Measurements from ENCODE around the gene TMPRSS9. TPM values are rescaled to one million over a fixed set of nuclear protein-coding genes. Genes with fewer than 3 reads are reported as not detected.

The TMPRSS9 gene
- total RNA-seq, 1 experiment from 2014 or later, result not detected

GRCh38 chr19:2323707-2324106 is 36.4 kb upstream of the TMPRSS9 start:
- POLR2A ChIA-PET (ENCODE audit: low non-redundant PET), result no interaction called here
- H3K27ac ChIP-seq (ENCODE audit: low read depth, low read length, poor library complexity, severe bottlenecking), result no peak overlapping the region

DNA sequence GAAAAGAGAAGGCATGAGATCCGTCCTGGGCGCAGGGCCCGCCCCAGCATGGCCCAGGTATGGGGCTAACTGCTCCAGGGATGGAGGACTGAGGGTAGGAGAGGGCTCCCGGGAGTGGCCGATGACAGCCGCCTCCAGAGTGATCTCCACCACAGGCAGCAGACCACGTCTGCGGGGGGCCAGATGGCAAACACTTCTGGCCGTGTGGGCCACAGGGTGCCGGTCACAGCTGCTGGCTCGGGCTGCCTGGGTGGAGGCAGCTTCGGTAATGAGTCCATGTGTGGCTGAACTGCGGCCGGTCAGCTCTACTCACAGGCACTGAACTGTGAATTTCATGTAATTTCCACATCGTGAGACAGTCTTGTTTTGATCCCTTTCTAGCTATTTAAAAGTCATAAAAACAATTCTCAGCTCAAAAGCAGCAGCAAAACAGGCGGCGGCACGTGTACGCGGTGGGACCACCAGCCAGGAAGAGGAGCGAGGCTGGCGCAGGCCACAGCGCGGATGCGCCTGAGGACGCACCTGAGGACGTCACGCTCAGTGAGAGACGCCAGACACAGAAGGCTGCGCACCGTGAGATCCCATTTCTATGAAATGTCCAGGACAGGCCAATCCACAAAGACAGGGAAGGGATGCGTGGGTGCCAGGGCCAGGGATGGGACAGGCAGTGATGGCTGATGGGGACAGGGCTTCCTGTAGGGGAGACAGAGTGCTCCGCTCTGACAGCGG is 35.7 kb upstream of the TMPRSS9 start:
- intact Hi-C loops (cut with micrococcal nuclease; ENCODE audit: unreplicated experiment), result no loop called here
- CTCF ChIA-PET, result no interaction called here
- Histone ChIP-seq H3K9me3 (ENCODE audit: low read depth, low read length, poor library complexity, severe bottlenecking) (no peaks in the 10 kb centered on the region), H3K36me3 (ENCODE audit: insufficient read depth, low read length, poor library complexity, severe bottlenecking) (peaks cover 11% of the 10 kb centered on the region), H3K27ac (ENCODE audit: low read depth, low read length, poor library complexity, severe bottlenecking) (no peak overlapping the region), H3K4me1 (ENCODE audit: insufficient read depth, low read length, poor library complexity, severe bottlenecking) (peaks cover 7% of the 10 kb centered on the region), H3K27me3 (replicated peaks; ENCODE audit: insufficient read depth, low read depth, low read length, poor library complexity) (no peaks in the 10 kb centered on the region), H3K4me3 (ENCODE audit: low read depth, low read length, poor library complexity, severe bottlenecking) (no peak overlapping the region)
- no TSS peak for BruUV-seq (replicated peaks)
- DNase-seq (ENCODE audit: low spot score), result no peak
- TF ChIP-seq EZH2 (IDR thresholded peaks at IDR 0.05; ENCODE audit: borderline replicate concordance, low read depth, low read length, poor library complexity, severe bottlenecking), result no peak
- no peak for TF ChIP-seq CTCF (conservative IDR thresholded peaks at IDR 0.05; ENCODE audit: low read depth, low read length)
- POLR2A ChIA-PET (ENCODE audit: low non-redundant PET), result no interaction called here

More at GRCh38 chr19:2323707-2324106, 36.4 kb upstream of the TMPRSS9 start:
- H3K4me1 ChIP-seq (ENCODE audit: insufficient read depth, low read length, poor library complexity, severe bottlenecking), result peaks cover 7% of the 10 kb centered on the region
- BruUV-seq (replicated peaks), result no TSS peak
- intact Hi-C loops (cut with micrococcal nuclease; ENCODE audit: unreplicated experiment), result no loop called here
- peaks cover 11% of the 10 kb centered on the region for H3K36me3 ChIP-seq (ENCODE audit: insufficient read depth, low read length, poor library complexity, severe bottlenecking)
- CTCF ChIA-PET, result no interaction called here
- no peak overlapping the region for H3K4me3 ChIP-seq (ENCODE audit: low read depth, low read length, poor library complexity, severe bottlenecking)
- H3K27me3 ChIP-seq (replicated peaks; ENCODE audit: insufficient read depth, low read depth, low read length, poor library complexity), result no peaks in the 10 kb centered on the region
- TF ChIP-seq EZH2 (IDR thresholded peaks at IDR 0.05; ENCODE audit: borderline replicate concordance, low read depth, low read length, poor library complexity, severe bottlenecking), result no peak
- TF ChIP-seq CTCF (conservative IDR thresholded peaks at IDR 0.05; ENCODE audit: low read depth, low read length), result no peak
- no peaks in the 10 kb centered on the region for H3K9me3 ChIP-seq (ENCODE audit: low read depth, low read length, poor library complexity, severe bottlenecking)
- no peak for DNase-seq (ENCODE audit: low spot score)

GRCh38 chr19:2325281-2326046 is 34.6 kb upstream of the TMPRSS9 start:
- BruUV-seq (replicated peaks), result no TSS peak
- peaks cover 13% of the 10 kb centered on the region for H3K4me1 ChIP-seq (ENCODE audit: insufficient read depth, low read length, poor library complexity, severe bottlenecking)
- CTCF ChIA-PET, result no interaction called here

More at GRCh38 chr19:2325281-2326046, 34.6 kb upstream of the TMPRSS9 start:
- DNase-seq (ENCODE audit: low spot score), result no peak
- Histone ChIP-seq H3K27ac (ENCODE audit: low read depth, low read length, poor library complexity, severe bottlenecking) (no peak overlapping the region), H3K36me3 (ENCODE audit: insufficient read depth, low read length, poor library complexity, severe bottlenecking) (peaks cover 11% of the 10 kb centered on the region), H3K9me3 (ENCODE audit: low read depth, low read length, poor library complexity, severe bottlenecking) (no peaks in the 10 kb centered on the region), H3K27me3 (replicated peaks; ENCODE audit: insufficient read depth, low read depth, low read length, poor library complexity) (no peaks in the 10 kb centered on the region), H3K4me3 (ENCODE audit: low read depth, low read length, poor library complexity, severe bottlenecking) (no peak overlapping the region)
- TF ChIP-seq EZH2 (IDR thresholded peaks at IDR 0.05; ENCODE audit: borderline replicate concordance, low read depth, low read length, poor library complexity, severe bottlenecking) (no peak), CTCF (conservative IDR thresholded peaks at IDR 0.05; ENCODE audit: low read depth, low read length) (no peak)
- POLR2A ChIA-PET (ENCODE audit: low non-redundant PET), result no interaction called here
- intact Hi-C loops (cut with micrococcal nuclease; ENCODE audit: unreplicated experiment), result loop anchor here (5.0 kb wide), 1 partner anchor 62 kb away; no protein-coding TSS in a partner anchor
